MG63 (cell line): ENCODE data around the gene VWA8. TPM values are rescaled to one million over a fixed set of nuclear protein-coding genes. Genes with fewer than 3 reads are reported as not detected.

Experiments used
- DNase-seq: peaks from one replicate; pipeline ENCODE4 v3.0.0-alpha.2; 2020
- H3K27me3 ChIP-seq: fragments of 250-450 bp; sonication (Bioruptor Pico); 2 replicates; pipeline ENCODE4 v1.5.1; 2020; ENCODE audit warnings: mild to moderate bottlenecking, moderate library complexity
- H3K36me3 ChIP-seq: fragments of 250-450 bp; sonication (Bioruptor Pico); 2 replicates; pipeline ENCODE4 v1.5.1; 2020; ENCODE audit warnings: mild to moderate bottlenecking, moderate library complexity
- H3K4me3 ChIP-seq: fragments of 250-450 bp; sonication (Bioruptor Pico); 2 replicates; pipeline ENCODE4 v1.5.1; 2020; ENCODE audit warnings: mild to moderate bottlenecking, moderate library complexity
- H3K9me3 ChIP-seq: fragments of 250-450 bp; sonication (Bioruptor Pico); 2 replicates; pipeline ENCODE4 v1.5.1; 2020; ENCODE audit warnings: mild to moderate bottlenecking, moderate library complexity
- total RNA-seq: library from RNA; depleted of rRNA; stranded (reverse); fragments of >200 nt; shearing (Covaris generic); gene quantifications from 2 replicates; pipeline ENCODE4 v1.2.3, GENCODE V29; 2014; ENCODE audit warnings: low replicate concordance

VWA8 gene
- total RNA-seq, 1 experiment from 2014 or later = 10.5 TPM

GRCh38 chr13:41605319-41606285 is 355.3 kb downstream of the VWA8 start:
- H3K9me3 ChIP-seq = no peaks in the 10 kb centered on the region
- DNase-seq = no peak

GRCh38 chr13:41603917-41604316 is 357.0 kb downstream of the VWA8 start:
- Histone ChIP-seq H3K9me3 (no peaks in the 10 kb centered on the region), H3K27me3 (no peaks in the 10 kb centered on the region), H3K4me3 (no peak overlapping the region), H3K36me3 (peaks cover 7% of the 10 kb centered on the region)
- peak; percentile 58 for DNase-seq

More at GRCh38 chr13:41605319-41606285, 355.3 kb downstream of the VWA8 start:
- Histone ChIP-seq H3K36me3 (peaks cover 9% of the 10 kb centered on the region), H3K4me3 (no peak overlapping the region), H3K27me3 (no peaks in the 10 kb centered on the region)

GRCh38 chr13:41601718-41602445 is 359.0 kb downstream of the VWA8 start:
- Histone ChIP-seq H3K36me3 (peaks cover 7% of the 10 kb centered on the region), H3K27me3 (no peaks in the 10 kb centered on the region), H3K4me3 (no peak overlapping the region), H3K9me3 (no peaks in the 10 kb centered on the region)
- no peak for DNase-seq

- no peak for DNase-seq
- H3K9me3 ChIP-seq = no peaks in the 10 kb centered on the region
- H3K27me3 ChIP-seq = no peaks in the 10 kb centered on the region
- H3K36me3 ChIP-seq = peaks cover 7% of the 10 kb centered on the region
- H3K4me3 ChIP-seq = no peak overlapping the region
These were observed 361.3 kb downstream of the VWA8 start for GRCh38 chr13:41599619-41600018.

- DNase-seq = no peak
- no peak overlapping the region for H3K4me3 ChIP-seq
- no peaks in the 10 kb centered on the region for H3K27me3 ChIP-seq
- H3K9me3 ChIP-seq = no peaks in the 10 kb centered on the region
- peaks cover 6% of the 10 kb centered on the region for H3K36me3 ChIP-seq
These were observed 363.4 kb downstream of the VWA8 start for GRCh38 chr13:41597348-41598041.

GRCh38 chr13:41596190-41596589 is 364.7 kb downstream of the VWA8 start:
- Histone ChIP-seq H3K4me3 (no peak overlapping the region), H3K27me3 (no peaks in the 10 kb centered on the region), H3K36me3 (no peaks in the 10 kb centered on the region; the same call in 1 of the 2 replicates), H3K9me3 (no peaks in the 10 kb centered on the region)
- no peak for DNase-seq

- Histone ChIP-seq H3K27me3 (no peaks in the 10 kb centered on the region), H3K36me3 (no peaks in the 10 kb centered on the region; the same call in 1 of the 2 replicates), H3K9me3 (no peaks in the 10 kb centered on the region), H3K4me3 (no peak overlapping the region)
- no peak for DNase-seq
These were observed 365.6 kb downstream of the VWA8 start for GRCh38 chr13:41595298-41595697.

GRCh38 chr13:41590643-41591042 is 370.3 kb downstream of the VWA8 start:
- no peak overlapping the region for H3K4me3 ChIP-seq
- DNase-seq = no peak
- H3K27me3 ChIP-seq = no peaks in the 10 kb centered on the region
- H3K36me3 ChIP-seq = no peaks in the 10 kb centered on the region; the same call in 1 of the 2 replicates
- no peaks in the 10 kb centered on the region for H3K9me3 ChIP-seq

- no peak for DNase-seq
- no peaks in the 10 kb centered on the region for H3K9me3 ChIP-seq
- H3K4me3 ChIP-seq = no peak overlapping the region
- H3K36me3 ChIP-seq = no peaks in the 10 kb centered on the region; the same call in 1 of the 2 replicates
- no peaks in the 10 kb centered on the region for H3K27me3 ChIP-seq
These were observed 370.8 kb downstream of the VWA8 start for GRCh38 chr13:41590122-41590521.

GRCh38 chr13:41589434-41589833 is 371.5 kb downstream of the VWA8 start:
- H3K9me3 ChIP-seq = no peaks in the 10 kb centered on the region
- H3K4me3 ChIP-seq = no peak overlapping the region
- no peak for DNase-seq
- H3K36me3 ChIP-seq = no peaks in the 10 kb centered on the region; the same call in 1 of the 2 replicates
- no peaks in the 10 kb centered on the region for H3K27me3 ChIP-seq

- no peaks in the 10 kb centered on the region for H3K27me3 ChIP-seq
- H3K4me3 ChIP-seq = no peak overlapping the region
- H3K9me3 ChIP-seq = no peaks in the 10 kb centered on the region
- peak; percentile 47 for DNase-seq
- no peaks in the 10 kb centered on the region; the same call in 1 of the 2 replicates for H3K36me3 ChIP-seq
These were observed 372.0 kb downstream of the VWA8 start for GRCh38 chr13:41588899-41589298.

GRCh38 chr13:41588448-41588847 is 372.5 kb downstream of the VWA8 start:
- H3K4me3 ChIP-seq = no peak overlapping the region
- H3K27me3 ChIP-seq = no peaks in the 10 kb centered on the region
- no peaks in the 10 kb centered on the region; the same call in 1 of the 2 replicates for H3K36me3 ChIP-seq
- no peaks in the 10 kb centered on the region for H3K9me3 ChIP-seq
- no peak for DNase-seq

- no peak overlapping the region for H3K4me3 ChIP-seq
- no peaks in the 10 kb centered on the region; the same call in 1 of the 2 replicates for H3K36me3 ChIP-seq
- H3K27me3 ChIP-seq = no peaks in the 10 kb centered on the region
- no peaks in the 10 kb centered on the region for H3K9me3 ChIP-seq
- no peak for DNase-seq
These were observed 373.4 kb downstream of the VWA8 start for GRCh38 chr13:41587490-41587889.

- Histone ChIP-seq H3K36me3 (no peaks in the 10 kb centered on the region; the same call in 1 of the 2 replicates), H3K27me3 (no peaks in the 10 kb centered on the region), H3K4me3 (no peak overlapping the region), H3K9me3 (no peaks in the 10 kb centered on the region)
- no peak for DNase-seq
These were observed 374.7 kb downstream of the VWA8 start for GRCh38 chr13:41586216-41586615.

GRCh38 chr13:41582027-41582463 is 378.9 kb downstream of the VWA8 start:
- Histone ChIP-seq H3K36me3 (no peaks in the 10 kb centered on the region; the same call in 1 of the 2 replicates), H3K4me3 (no peak overlapping the region), H3K27me3 (no peaks in the 10 kb centered on the region), H3K9me3 (no peaks in the 10 kb centered on the region)
- DNase-seq = no peak

- Histone ChIP-seq H3K36me3 (no peaks in the 10 kb centered on the region), H3K4me3 (no peak overlapping the region), H3K27me3 (no peaks in the 10 kb centered on the region), H3K9me3 (no peaks in the 10 kb centered on the region; the same call in 1 of the 2 replicates)
- DNase-seq = no peak
These were observed 380.6 kb downstream of the VWA8 start for GRCh38 chr13:41580345-41580744.
